HG02870 (cell line): Measurements from ENCODE around the gene MED7.
"Not testable (repeated sequence)": the region's sequence is repeated elsewhere in the genome, so short reads cannot be mapped to it uniquely, and the experiment has no call there.

Experiments used
- ATAC-seq: cut with Tn5 transposase; IDR thresholded peaks from one replicate; pipeline ENCODE4 v1.9.1; 2021; ENCODE audit warnings: mild to moderate bottlenecking, moderate library complexity; ENCODE audit not compliant: unreplicated experiment

The MED7 gene

GRCh38 chr5:157142317-157143126 lies at the start of gene MED7:
MED7 (minus strand) TSS chr5:157142865; CDS start chr5:157139431, 3,434 bp downstream.
- ATAC-seq: peak; percentile 100

- ATAC-seq: peak; percentile 88
These were observed 46.6 kb upstream of the MED7 start for GRCh38 chr5:157189223-157189622.

- no peak for ATAC-seq
These were observed 45.6 kb upstream of the MED7 start for GRCh38 chr5:157188270-157188669.

GRCh38 chr5:157187046-157187754 lies 44.5 kb upstream of the MED7 start:
- ATAC-seq: no peak

GRCh38 chr5:157186309-157187045 lies 43.8 kb upstream of the MED7 start:
- ATAC-seq: no peak

- ATAC-seq: not testable (repeated sequence)
These were observed 42.5 kb upstream of the MED7 start for GRCh38 chr5:157185122-157185521.

- no peak for ATAC-seq
These were observed 41.5 kb upstream of the MED7 start for GRCh38 chr5:157184117-157184670.

GRCh38 chr5:157182143-157182757 lies 39.6 kb upstream of the MED7 start:
- ATAC-seq: no peak

- no peak for ATAC-seq
These were observed 38.0 kb upstream of the MED7 start, which contains the start of gene ITK for GRCh38 chr5:157180374-157181264. ITK (plus strand) TSS chr5:157180840; CDS start chr5:157180978, 138 bp downstream.

- no peak for ATAC-seq
These were observed 36.3 kb upstream of the MED7 start for GRCh38 chr5:157178966-157179365.

GRCh38 chr5:157177953-157178352 lies 35.3 kb upstream of the MED7 start:
- ATAC-seq: no peak

GRCh38 chr5:157175071-157175612 lies 32.5 kb upstream of the MED7 start:
- no peak for ATAC-seq

- peak; percentile 98 for ATAC-seq
These were observed 29.7 kb upstream of the MED7 start for GRCh38 chr5:157172403-157172802.

GRCh38 chr5:157168286-157168685 lies 25.6 kb upstream of the MED7 start:
- ATAC-seq: no peak

GRCh38 chr5:157167214-157167621 lies 24.6 kb upstream of the MED7 start:
- ATAC-seq: no peak

- ATAC-seq: no peak
These were observed 23.8 kb upstream of the MED7 start, which contains the start of gene GARIN3 for GRCh38 chr5:157166214-157167213. GARIN3 (minus strand) TSS chr5:157166264; CDS start chr5:157166168, 96 bp downstream.

GRCh38 chr5:157165668-157166067 lies 23.0 kb upstream of the MED7 start:
- ATAC-seq: no peak

GRCh38 chr5:157165261-157165660 lies 22.6 kb upstream of the MED7 start:
- ATAC-seq: no peak
